DOHH2 (cell line): ENCODE data around the gene GPR61.

ENCODE experiments used
- H3F3A ChIP-seq: fragments of 200-600 bp; sonication (generic), shearing (Covaris generic); 2 replicates; pipeline ENCODE4 v1.6.0; 2016; ENCODE audit warnings: antibody characterized with exemption, mild to moderate bottlenecking; ENCODE audit not compliant: control insufficient read depth, insufficient read depth
- H3K27ac ChIP-seq: fragments of 200-600 bp; sonication (generic); 2 replicates; pipeline ENCODE4 v1.5.1; 2014; ENCODE audit warnings: low read depth, mild to moderate bottlenecking, low read length, moderate library complexity
- H3K27me3 ChIP-seq: fragments of 200-600 bp; sonication (generic); 2 replicates; pipeline ENCODE4 v1.6.1; 2014; ENCODE audit warnings: mild to moderate bottlenecking, low read length, mixed read lengths; ENCODE audit not compliant: control insufficient read depth
- H3K36me3 ChIP-seq: fragments of 200-600 bp; sonication (generic); 2 replicates; pipeline ENCODE4 v1.6.1; 2014; ENCODE audit warnings: mild to moderate bottlenecking, low read length, moderate library complexity, mixed read lengths; ENCODE audit not compliant: control insufficient read depth
- H3K4me1 ChIP-seq: fragments of 200-600 bp; sonication (generic); 2 replicates; pipeline ENCODE4 v1.6.1; 2014; ENCODE audit warnings: mild to moderate bottlenecking, low read length, mixed read lengths; ENCODE audit not compliant: control insufficient read depth
- H3K4me2 ChIP-seq: fragments of 200-600 bp; sonication (generic); 2 replicates; pipeline ENCODE4 v1.6.0; 2014; ENCODE audit warnings: mild to moderate bottlenecking, low read length, moderate library complexity
- H3K4me3 ChIP-seq: fragments of 200-600 bp; sonication (generic); 2 replicates; pipeline ENCODE4 v1.5.1; 2014; ENCODE audit warnings: mild to moderate bottlenecking, low read length, mixed read lengths
- H3K79me2 ChIP-seq: fragments of 200-600 bp; sonication (generic); 2 replicates; pipeline ENCODE4 v1.6.1; 2014; ENCODE audit warnings: mild to moderate bottlenecking, low read length, mixed read lengths; ENCODE audit not compliant: control insufficient read depth
- H3K9me2 ChIP-seq: fragments of 200-600 bp; sonication (generic); replicated peaks from 2 replicates; pipeline ENCODE4 v1.6.1; 2014; ENCODE audit warnings: mild to moderate bottlenecking, low read length, mixed read lengths; ENCODE audit not compliant: control insufficient read depth
- H3K9me3 ChIP-seq: fragments of 200-600 bp; sonication (generic); 2 replicates; pipeline ENCODE4 v1.6.1; 2014; ENCODE audit warnings: antibody characterized with exemption, low read length, mixed read lengths; ENCODE audit not compliant: control insufficient read depth, insufficient read depth
- H4K20me1 ChIP-seq: fragments of 200-600 bp; sonication (generic); 2 replicates; pipeline ENCODE4 v1.6.0; 2014; ENCODE audit warnings: low read depth, mild to moderate bottlenecking, antibody characterized with exemption, low read length, moderate library complexity; ENCODE audit not compliant: control insufficient read depth, insufficient read depth
- EZH2phosphoT487 ChIP-seq: fragments of 200-600 bp; sonication (generic); IDR thresholded peaks from 2 replicates; pipeline ENCODE4 v1.6.1; 2017; ENCODE audit warnings: borderline replicate concordance, mild to moderate bottlenecking, antibody characterized with exemption, low read length, moderate library complexity, mixed read lengths
- TF ChIP-seq, protein P1 (sequence below): fragments of 200-600 bp; sonication (generic); IDR thresholded peaks from one replicate; pipeline ENCODE4 v1.5.1; 2014; ENCODE audit warnings: antibody characterized with exemption, mild to moderate bottlenecking, low read depth, low read length; ENCODE audit not compliant: poor library complexity, severe bottlenecking

GPR61 gene

DNA sequence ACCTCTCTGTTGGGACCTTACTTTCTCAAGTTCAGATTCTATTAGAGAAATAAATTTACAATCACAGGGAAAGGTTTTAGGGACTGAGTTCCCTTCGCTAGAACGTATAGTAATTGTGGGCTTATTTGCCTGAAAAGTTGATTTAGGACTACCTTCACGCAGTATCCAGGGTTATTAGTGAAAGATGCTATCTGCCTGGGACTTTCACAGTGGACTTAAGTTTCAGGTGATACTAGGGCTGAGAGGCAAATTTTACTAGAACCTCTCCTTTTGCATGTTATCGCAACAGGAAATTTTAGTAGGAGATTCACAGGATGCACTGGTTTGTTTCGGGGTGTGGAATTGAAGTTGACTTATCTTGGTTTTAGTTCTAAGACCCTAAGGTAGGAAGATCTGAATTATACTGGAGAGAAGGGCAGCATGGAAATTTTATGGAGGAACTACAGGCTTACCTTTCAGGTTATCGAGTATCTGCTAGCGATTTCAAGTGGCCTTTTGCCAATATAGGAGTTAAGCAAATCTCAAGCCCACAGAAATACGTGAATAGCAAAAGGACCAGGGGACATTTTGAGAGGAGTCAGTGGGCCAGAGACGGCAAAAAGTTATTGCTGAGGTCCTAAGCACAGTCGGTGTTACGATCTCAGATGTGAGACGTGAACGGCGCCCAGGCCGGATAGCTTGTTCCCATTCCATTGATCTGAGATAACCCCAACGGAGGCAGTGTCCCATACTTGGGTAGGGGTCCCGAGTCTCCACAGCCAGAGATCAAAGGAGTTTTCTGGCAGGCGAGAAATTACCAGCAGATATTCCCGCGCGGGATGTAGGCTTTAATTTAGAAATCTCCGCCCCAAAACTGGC lies 8.0 kb downstream of the GPR61 start:
- Histone ChIP-seq H3K27ac (peak overlapping the region; percentile 74), H3K9me2 (no peaks in the 10 kb centered on the region), H3F3A (peaks cover 5% of the 10 kb centered on the region; the same call in 1 of the 2 replicates), H3K9me3 (no peaks in the 10 kb centered on the region), H3K36me3 (peaks cover 8% of the 10 kb centered on the region), H4K20me1 (peaks cover 6% of the 10 kb centered on the region; the same call in 1 of the 2 replicates), H3K4me2 (peak overlapping the region; percentile 90), H3K4me1 (peaks cover 28% of the 10 kb centered on the region), H3K4me3 (peak overlapping the region; percentile 85), H3K27me3 (no peaks in the 10 kb centered on the region), H3K79me2 (peaks cover 59% of the 10 kb centered on the region)
- TF ChIP-seq, protein P1, sequence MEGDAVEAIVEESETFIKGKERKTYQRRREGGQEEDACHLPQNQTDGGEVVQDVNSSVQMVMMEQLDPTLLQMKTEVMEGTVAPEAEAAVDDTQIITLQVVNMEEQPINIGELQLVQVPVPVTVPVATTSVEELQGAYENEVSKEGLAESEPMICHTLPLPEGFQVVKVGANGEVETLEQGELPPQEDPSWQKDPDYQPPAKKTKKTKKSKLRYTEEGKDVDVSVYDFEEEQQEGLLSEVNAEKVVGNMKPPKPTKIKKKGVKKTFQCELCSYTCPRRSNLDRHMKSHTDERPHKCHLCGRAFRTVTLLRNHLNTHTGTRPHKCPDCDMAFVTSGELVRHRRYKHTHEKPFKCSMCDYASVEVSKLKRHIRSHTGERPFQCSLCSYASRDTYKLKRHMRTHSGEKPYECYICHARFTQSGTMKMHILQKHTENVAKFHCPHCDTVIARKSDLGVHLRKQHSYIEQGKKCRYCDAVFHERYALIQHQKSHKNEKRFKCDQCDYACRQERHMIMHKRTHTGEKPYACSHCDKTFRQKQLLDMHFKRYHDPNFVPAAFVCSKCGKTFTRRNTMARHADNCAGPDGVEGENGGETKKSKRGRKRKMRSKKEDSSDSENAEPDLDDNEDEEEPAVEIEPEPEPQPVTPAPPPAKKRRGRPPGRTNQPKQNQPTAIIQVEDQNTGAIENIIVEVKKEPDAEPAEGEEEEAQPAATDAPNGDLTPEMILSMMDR: no peak

DNA sequence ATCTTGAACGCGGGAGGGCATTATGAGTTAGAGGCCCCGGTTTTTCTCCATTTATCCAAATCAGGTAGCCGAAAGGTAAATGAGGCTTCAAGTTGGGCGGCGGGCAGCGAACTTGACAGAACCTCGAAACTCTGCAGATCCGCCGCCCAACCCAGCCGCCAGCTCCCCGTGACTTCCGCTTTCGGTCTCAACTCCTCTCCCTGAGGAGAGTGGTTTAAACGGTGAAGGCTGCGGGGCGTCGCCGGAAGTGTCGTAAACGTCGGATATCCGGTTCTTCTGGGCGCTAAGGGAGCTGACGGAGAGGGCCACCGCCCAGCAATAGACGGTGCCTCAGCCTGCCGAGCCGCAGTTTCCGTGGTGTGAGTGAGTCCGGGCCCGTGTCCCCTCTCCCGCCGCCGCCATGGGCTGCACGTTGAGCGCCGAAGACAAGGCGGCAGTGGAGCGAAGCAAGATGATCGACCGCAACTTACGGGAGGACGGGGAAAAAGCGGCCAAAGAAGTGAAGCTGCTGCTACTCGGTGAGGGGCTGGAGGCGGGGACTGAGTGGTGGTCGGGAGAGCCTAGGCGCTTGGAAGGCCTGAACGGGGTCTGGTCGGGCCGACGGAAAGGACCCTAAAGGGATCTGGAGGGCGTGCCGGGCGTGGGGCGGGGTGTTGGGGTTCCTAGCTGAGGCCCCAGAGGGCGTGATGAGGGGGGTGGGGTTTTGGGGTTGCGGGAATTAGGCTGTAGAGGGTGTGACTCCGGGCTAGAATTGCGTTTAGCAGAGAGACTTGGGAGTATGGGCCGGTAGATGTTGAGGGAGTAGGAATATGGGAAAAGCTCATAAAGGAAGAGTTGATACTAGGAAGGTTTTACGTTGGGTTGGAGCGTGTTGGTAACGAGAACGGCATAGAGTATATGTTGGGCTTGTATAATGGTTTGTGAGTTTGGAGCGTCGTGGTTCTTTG lies 8.9 kb downstream of the GPR61 start, which contains the start of gene GNAI3:
Gene GNAI3 (plus strand): TSS at position 295 of the 947 bp plus-strand sequence. CDS start 106 bp downstream, at position 401.
- H3K27me3 ChIP-seq: no peaks in the 10 kb centered on the region
- peaks cover 68% of the 10 kb centered on the region for H3K79me2 ChIP-seq
- TF ChIP-seq, protein P1: no peak
- TF ChIP-seq EZH2phosphoT487: no peak
- H3K9me3 ChIP-seq: no peaks in the 10 kb centered on the region
- peak within 1 kb of the TSS; percentile 90 for H3K4me2 ChIP-seq
- peaks cover 28% of the 10 kb centered on the region for H3K4me1 ChIP-seq
- peak within 1 kb of the TSS; percentile 74 for H3K27ac ChIP-seq
- H3K9me2 ChIP-seq: no peaks in the 10 kb centered on the region
- H4K20me1 ChIP-seq: peaks cover 6% of the 10 kb centered on the region; the same call in 1 of the 2 replicates
- peak within 1 kb of the TSS; percentile 85 for H3K4me3 ChIP-seq
- H3F3A ChIP-seq: peaks cover 5% of the 10 kb centered on the region; the same call in 1 of the 2 replicates
- H3K36me3 ChIP-seq: peaks cover 8% of the 10 kb centered on the region

DNA sequence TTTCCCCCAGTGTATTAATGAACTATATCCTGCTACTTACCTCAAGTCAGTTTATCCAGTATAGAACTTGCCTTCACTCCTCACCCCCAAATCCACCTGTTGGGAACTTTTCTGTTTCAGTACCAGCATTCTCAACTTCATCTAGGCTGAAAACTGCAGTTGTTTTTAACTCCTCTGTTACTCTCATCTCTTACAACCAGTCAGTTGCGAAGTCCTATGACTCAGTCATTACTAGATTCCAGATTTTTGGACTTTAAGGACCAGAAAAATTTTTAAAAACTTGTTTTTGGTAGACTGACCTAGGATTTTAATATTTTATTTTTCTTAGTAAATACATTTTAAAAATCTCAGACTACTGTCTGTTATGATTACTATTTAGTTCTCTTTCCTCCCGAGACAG lies 16.9 kb downstream of the GPR61 start:
- H3K36me3 ChIP-seq: peaks cover 8% of the 10 kb centered on the region; the same call in 1 of the 2 replicates
- peaks cover 3% of the 10 kb centered on the region; the same call in 1 of the 2 replicates for H3F3A ChIP-seq
- H3K9me2 ChIP-seq: no peaks in the 10 kb centered on the region
- H3K4me2 ChIP-seq: no peak overlapping the region
- no peaks in the 10 kb centered on the region for H3K9me3 ChIP-seq
- H3K79me2 ChIP-seq: peaks cover 100% of the 10 kb centered on the region
- H3K4me3 ChIP-seq: no peak overlapping the region
- H3K27ac ChIP-seq: no peak overlapping the region
- TF ChIP-seq, protein P1: no peak
- no peak for TF ChIP-seq EZH2phosphoT487
- H3K27me3 ChIP-seq: no peaks in the 10 kb centered on the region
- H3K4me1 ChIP-seq: peaks cover 16% of the 10 kb centered on the region
- peaks cover 16% of the 10 kb centered on the region; the same call in 1 of the 2 replicates for H4K20me1 ChIP-seq
